H1 (cell line): ENCODE measurements around the gene HAPLN3. TPM values are rescaled to one million over a fixed set of nuclear protein-coding genes. Genes with fewer than 3 reads are reported as not detected.

Experiments
- CTCF ChIA-PET: fragments of 300-600 bp; sonication (Branson Sonifier 250); formaldehyde crosslinking; loops from one replicate; lab custom pipeline; 2021; ENCODE audit not compliant: partially characterized antibody; lab: Charles Lee
- POLR2A ChIA-PET: fragments of 300-600 bp; sonication (Branson Sonifier 250); formaldehyde crosslinking; loops from one replicate; lab custom pipeline; 2021; ENCODE audit warnings: inconsistent platforms; ENCODE audit not compliant: partially characterized antibody; lab: Charles Lee
- DNase-seq, 2 experiments: peaks; one replicate each; pipeline versions ENCODE4 v3.0.0 to v3.0.0-alpha.2; 2010 to 2022; ENCODE audit warnings: low spot score in 2 of 2, low read depth in 1 of 2, mixed read lengths in 1 of 2
- FAIRE-seq: peaks from 2 replicates; lab custom pipeline; 2011; peaks lifted over from hg19 to GRCh38; lab: Jason Lieb, UNC
- H2AFZ ChIP-seq: 2 replicates; pipeline ENCODE4 v1.8.1; 2012; ENCODE audit warnings: low read length, inconsistent platforms
- H2AK5ac ChIP-seq: 2 replicates; pipeline ENCODE4 v1.6.1; 2013; ENCODE audit warnings: low read depth, low read length
- H2BK120ac ChIP-seq: replicated peaks from 2 replicates; pipeline ENCODE3; 2013; ENCODE audit warnings: low read depth, low read length, inconsistent platforms
- H2BK12ac ChIP-seq: 2 replicates; pipeline ENCODE4 v1.6.1; 2013; ENCODE audit warnings: low read depth, low read length
- H2BK15ac ChIP-seq: 2 replicates; pipeline ENCODE4 v1.6.1; 2013; ENCODE audit warnings: low read length
- H2BK20ac ChIP-seq: 2 replicates; pipeline ENCODE4 v1.6.1; 2013; ENCODE audit warnings: low read length
- H2BK5ac ChIP-seq: 2 replicates; pipeline ENCODE4 v1.6.1; 2013; ENCODE audit warnings: low read depth, low read length
- H3K14ac ChIP-seq: 2 replicates; pipeline ENCODE4 v1.6.1; 2013; ENCODE audit warnings: inconsistent platforms; ENCODE audit not compliant: insufficient read length
- H3K18ac ChIP-seq: 2 replicates; pipeline ENCODE4 v1.6.1; 2013; ENCODE audit warnings: low read length; ENCODE audit errors: extremely low read depth
- H3K23ac ChIP-seq: 2 replicates; pipeline ENCODE4 v1.6.1; 2013; ENCODE audit warnings: inconsistent platforms; ENCODE audit not compliant: insufficient read length
- H3K23me2 ChIP-seq: 2 replicates; pipeline ENCODE4 v1.6.1; 2013; ENCODE audit warnings: low read depth, low read length
- H3K27ac ChIP-seq: 2 replicates; pipeline ENCODE4 v1.6.1; 2011; ENCODE audit warnings: low read depth, low read length, inconsistent platforms
- H3K27me3 ChIP-seq, 4 experiments: replicated peaks in 1 of 4; 1 replicate in 1 of 4; 2 replicates in 3 of 4; pipeline versions ENCODE4 v1.6.1 to v1.8.1; 2011 to 2013; ENCODE audit warnings: low read length in 3 of 4, mild to moderate bottlenecking in 3 of 4, inconsistent platforms in 2 of 4, mixed read lengths in 2 of 4, moderate library complexity in 1 of 4; ENCODE audit not compliant: control insufficient read depth in 3 of 4, insufficient read depth in 3 of 4; ENCODE audit errors: extremely low read depth in 1 of 4
- H3K36me3 ChIP-seq, 4 experiments: 2 replicates each; pipeline versions ENCODE4 v1.6.1 to v1.8.1; 2011 to 2013; ENCODE audit warnings: mild to moderate bottlenecking in 4 of 4, low read length in 3 of 4, moderate library complexity in 2 of 4, control low read depth in 1 of 4, inconsistent platforms in 1 of 4; ENCODE audit not compliant: insufficient read depth in 4 of 4, control insufficient read depth in 2 of 4
- H3K4ac ChIP-seq: replicated peaks from 2 replicates; pipeline ENCODE3; 2013; ENCODE audit warnings: low read length, low read depth, mixed read lengths, inconsistent platforms; ENCODE audit not compliant: insufficient read length
- H3K4me1 ChIP-seq, 4 experiments: replicated peaks in 1 of 4; 1 replicate in 1 of 4; 2 replicates in 3 of 4; pipeline versions ENCODE4 v1.6.1 to v1.8.1; 2011 to 2013; ENCODE audit warnings: low read length in 3 of 4, inconsistent platforms in 2 of 4, mixed read lengths in 1 of 4; ENCODE audit not compliant: insufficient read depth in 4 of 4, control insufficient read depth in 3 of 4
- H3K4me2 ChIP-seq, 2 experiments: 2 replicates each; pipeline versions ENCODE4 v1.6.1 to v1.8.1; 2011 to 2013; ENCODE audit warnings: low read depth in 2 of 2, low read length in 2 of 2, control low read depth in 1 of 2, inconsistent platforms in 1 of 2, mild to moderate bottlenecking in 1 of 2; ENCODE audit not compliant: insufficient read depth in 1 of 2
- H3K4me3 ChIP-seq, 4 experiments: fragments of 200-600, 300-600 bp in 1 of 4; sonication (generic), shearing (Covaris generic), sonication (Bioruptor Twin) in 1 of 4; 2 replicates each; pipeline versions ENCODE4 v1.5.1 to v1.8.1; 2011 to 2016; ENCODE audit warnings: low read length in 4 of 4, low read depth in 3 of 4, control low read depth in 2 of 4, inconsistent platforms in 2 of 4, mild to moderate bottlenecking in 2 of 4, mixed read lengths in 1 of 4, moderate library complexity in 1 of 4; ENCODE audit not compliant: insufficient read depth in 2 of 4; ENCODE audit errors: extremely low read depth in 1 of 4
- H3K56ac ChIP-seq: replicated peaks from 2 replicates; pipeline ENCODE3; 2013; ENCODE audit warnings: low read depth, mild to moderate bottlenecking, mixed read lengths, low read length, inconsistent platforms; ENCODE audit not compliant: insufficient read length
- H3K79me1 ChIP-seq: 2 replicates; pipeline ENCODE4 v1.6.1; 2013; ENCODE audit warnings: low read depth, low read length, control low read depth
- H3K79me2 ChIP-seq, 2 experiments: 2 replicates each; pipeline versions ENCODE4 v1.6.1 to v1.8.1; 2012 to 2013; ENCODE audit warnings: low read length in 2 of 2, mild to moderate bottlenecking in 2 of 2, inconsistent platforms in 1 of 2; ENCODE audit not compliant: insufficient read depth in 2 of 2, control insufficient read depth in 1 of 2
- H3K9ac ChIP-seq, 4 experiments: replicated peaks in 1 of 4; 1 replicate in 1 of 4; 2 replicates in 3 of 4; pipeline versions ENCODE4 v1.6.1 to v1.8.1; 2011 to 2013; ENCODE audit warnings: low read depth in 3 of 4, low read length in 3 of 4, control low read depth in 2 of 4, mild to moderate bottlenecking in 2 of 4, moderate library complexity in 2 of 4, inconsistent platforms in 1 of 4; ENCODE audit errors: extremely low read depth in 1 of 4
- H3K9me3 ChIP-seq, 2 experiments: 2 replicates each; pipeline versions ENCODE4 v1.6.1 to v1.8.1; 2012 to 2013; ENCODE audit warnings: mild to moderate bottlenecking in 2 of 2, moderate library complexity in 2 of 2, control low read depth in 1 of 2, inconsistent platforms in 1 of 2, low read depth in 1 of 2, low read length in 1 of 2, mixed read lengths in 1 of 2; ENCODE audit not compliant: insufficient read depth in 2 of 2
- H4K20me1 ChIP-seq, 2 experiments: replicated peaks in 1 of 2; 2 replicates each; pipeline versions ENCODE3 to v1.8.1; 2011 to 2013; ENCODE audit warnings: inconsistent platforms in 2 of 2, low read length in 2 of 2, mild to moderate bottlenecking in 1 of 2; ENCODE audit not compliant: insufficient read depth in 2 of 2, control insufficient read depth in 1 of 2
- H4K5ac ChIP-seq: 2 replicates; pipeline ENCODE4 v1.6.1; 2013; ENCODE audit warnings: low read length, low read depth, mixed read lengths, inconsistent platforms; ENCODE audit not compliant: insufficient read length
- H4K8ac ChIP-seq: 2 replicates; pipeline ENCODE4 v1.8.0; 2013; ENCODE audit warnings: mild to moderate bottlenecking, moderate library complexity, low read length, inconsistent platforms; ENCODE audit not compliant: insufficient read depth; ENCODE audit errors: extremely low read depth
- H4K91ac ChIP-seq: replicated peaks from 2 replicates; pipeline ENCODE3; 2013; ENCODE audit warnings: low read length, mixed read lengths, inconsistent platforms; ENCODE audit not compliant: insufficient read length
- CHD2 ChIP-seq: IDR thresholded peaks from 2 replicates; pipeline ENCODE4 v1.6.1; 2012; ENCODE audit warnings: low read length, improper control_type of control experiment
- SUZ12 ChIP-seq: fragments of 200-600 bp; sonication (generic); IDR thresholded peaks from 2 replicates; pipeline ENCODE4 v1.6.1; 2012; ENCODE audit warnings: mild to moderate bottlenecking, inconsistent platforms, low read length, moderate library complexity, mixed read lengths
- WGBS, 2 experiments: shearing (Covaris generic) in 1 of 2; methylation state at CpG; one replicate each; pipeline versions ENCODE4 v1.1.6 to v1.1.7; 2013 to 2015; ENCODE audit warnings: low lambda C conversion rate in 2 of 2, mixed read lengths in 2 of 2, inconsistent platforms in 1 of 2, low coverage in 1 of 2, missing lambda C conversion rate in 1 of 2; ENCODE audit not compliant: insufficient replicate concordance in 2 of 2, insufficient coverage in 1 of 2, insufficient read length in 1 of 2; ENCODE audit errors: extremely low coverage in 1 of 2, missing lambda C conversion rate in 1 of 2; 5-methylcytosine and 5-hydroxymethylcytosine counted together
- polyA plus RNA-seq, 7 experiments: library from polyadenylated mRNA; depleted of rRNA in 3 of 7; stranded (reverse) in 5 of 7; unstranded in 2 of 7; fragments of >200 nt in 5 of 7; fragments of 200-250 nt in 2 of 7; gene quantifications; 1 replicate in 5 of 7; 2 replicates in 1 of 7; 4 replicates in 1 of 7; pipeline versions ENCODE4 v1.2.1 to v1.2.3, GENCODE V29; 2011 to 2013; ENCODE audit warnings: missing spikeins in 2 of 7, mixed read lengths in 2 of 7
- total RNA-seq: library from RNA; stranded (reverse); fragmentation: NEBNext Ultra II Directional; extraction: Animal tissue kit (Norgen Biotek cat#: 25700); gene quantifications from 2 replicates; pipeline ENCODE4 v1.2.1, GENCODE V29; 2021

The HAPLN3 gene
- total and polyA plus RNA-seq, 2 of the 8 experiments (the other 6 are each of a cell fraction or from before 2014, with no cell fraction given), result 76.2 to 79.7 TPM

DNA sequence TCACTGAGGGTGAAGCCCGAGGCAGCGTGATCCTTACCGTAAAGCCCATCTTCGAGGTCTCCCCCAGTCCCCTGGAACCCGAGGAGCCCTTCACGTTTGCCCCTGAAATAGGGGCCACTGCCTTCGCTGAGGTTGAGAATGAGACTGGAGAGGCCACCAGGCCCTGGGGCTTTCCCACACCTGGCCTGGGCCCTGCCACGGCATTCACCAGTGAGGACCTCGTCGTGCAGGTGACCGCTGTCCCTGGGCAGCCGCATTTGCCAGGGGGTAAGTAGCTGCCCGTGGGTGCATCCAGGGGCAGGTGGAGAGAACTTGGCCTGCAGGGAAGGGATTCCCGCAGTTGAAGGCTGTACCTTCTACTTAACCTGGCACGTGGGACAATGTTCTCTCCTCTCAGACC lies 49.7 kb downstream of the HAPLN3 start:
- Histone ChIP-seq H3K23ac (no peak overlapping the region), H4K5ac (no peak overlapping the region), H4K91ac (no peak overlapping the region), H3K79me2 (no peaks in the 10 kb centered on the region), H3K9me3 (no peaks in the 10 kb centered on the region), H3K9ac (no peak overlapping the region), H2BK120ac (no peak overlapping the region), H3K79me1 (no peaks in the 10 kb centered on the region), H3K4ac (no peak overlapping the region), H3K18ac (no peak overlapping the region), H2BK12ac (no peak overlapping the region), H2BK15ac (no peak overlapping the region), H3K4me2 (no peak overlapping the region), H2BK20ac (no peak overlapping the region), H3K27ac (no peak overlapping the region), H3K56ac (no peak overlapping the region), H3K36me3 (no peaks in the 10 kb centered on the region), H3K4me1 (no peaks in the 10 kb centered on the region; a peak in 1 of 7 replicates), H3K4me3 (no peak overlapping the region), H4K8ac (peak overlapping the region; percentile 57; the same call in 1 of the 2 replicates), H4K20me1 (no peaks in the 10 kb centered on the region), H2BK5ac (no peak overlapping the region), H2AFZ (no peak overlapping the region), H3K27me3 (no peaks in the 10 kb centered on the region), H2AK5ac (no peak overlapping the region), H3K23me2 (no peaks in the 10 kb centered on the region), H3K14ac (no peak overlapping the region)
- FAIRE-seq, result no peak
- CTCF ChIA-PET, result interaction anchor here (1.1 to 3.5 kb wide), 6 partner anchors 12 to 361 kb away, joined by 3 to 14 read pairs (median 5); no protein-coding TSS in a partner anchor
- no peak for DNase-seq
- 91% methylated on average over 15 of the region's 15 CpGs; no CpG with 5 or more reads in 1 of the 2 experiments for WGBS, 2 experiments
- POLR2A ChIA-PET, result no interaction called here
- no peak for TF ChIP-seq CHD2
- no peak for TF ChIP-seq SUZ12
